ENCODE results near the gene PCBP3.

The PCBP3 gene

DNA sequence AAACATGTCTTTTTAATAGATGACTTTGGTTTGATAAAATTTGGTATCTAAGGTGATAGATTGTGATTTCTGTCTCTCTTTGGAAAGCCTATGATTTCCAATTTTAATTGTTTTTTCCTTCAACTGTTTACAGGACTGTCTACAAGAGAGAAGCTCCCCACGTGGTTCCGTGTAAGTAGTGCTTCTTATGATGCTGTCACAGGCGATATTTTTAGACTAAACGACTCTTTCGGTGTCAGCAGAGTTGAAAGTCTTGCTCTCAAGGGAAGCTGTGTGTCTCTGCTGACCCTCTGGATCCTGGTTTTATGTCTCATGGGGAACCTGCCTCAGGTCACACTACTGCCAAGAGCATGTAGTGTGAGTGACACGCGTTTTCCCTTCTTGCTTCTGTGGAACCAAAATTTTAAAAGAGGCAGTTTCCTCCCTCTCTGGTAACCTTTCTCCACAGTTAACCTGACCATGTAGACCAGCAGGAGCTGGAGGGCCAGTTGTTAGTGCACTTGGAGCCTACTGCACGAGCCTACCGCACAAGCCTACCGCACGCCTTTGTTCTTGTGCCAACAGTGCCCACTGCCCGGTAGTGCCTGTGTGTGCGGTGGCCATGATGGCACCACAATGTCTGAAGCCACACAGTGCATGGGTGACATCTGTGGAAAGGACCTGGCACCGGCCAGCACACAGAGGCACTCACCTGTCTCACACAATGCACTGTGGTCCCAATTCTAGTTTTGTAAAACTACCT, 91.9 kb downstream of the PCBP3 start:
- DNase-seq, result no peak

DNA sequence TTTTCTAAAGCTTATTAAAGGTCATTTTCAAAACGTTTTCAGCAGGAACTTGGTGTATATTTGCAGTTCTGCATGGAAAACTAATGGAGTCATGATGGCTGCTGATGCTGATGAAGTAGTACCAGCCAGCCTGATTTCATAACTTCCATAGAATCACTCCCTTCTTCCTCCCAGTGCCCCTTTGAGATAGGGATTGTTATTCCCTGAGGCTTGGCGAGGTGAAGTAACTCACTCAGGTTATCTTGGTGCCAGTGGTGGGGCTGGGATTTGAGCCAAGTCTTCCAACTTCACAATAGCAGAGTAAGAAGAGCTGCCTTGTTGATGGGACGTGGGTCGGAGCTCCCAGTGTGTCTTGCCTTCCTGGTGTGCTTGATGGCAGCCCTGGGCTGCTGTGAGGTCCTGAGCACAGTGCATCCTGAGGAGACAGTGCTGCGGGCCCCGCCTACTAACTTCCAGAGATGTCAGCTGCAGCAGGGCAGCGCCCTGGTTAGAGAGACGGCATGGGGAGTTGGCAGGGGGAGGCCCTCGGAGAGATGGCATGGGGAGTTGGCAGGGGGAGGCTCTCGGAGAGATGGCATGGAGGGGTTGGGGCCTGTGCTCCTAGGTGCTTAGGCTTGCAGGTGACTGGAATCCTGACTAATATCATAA, 92.6 kb downstream of the PCBP3 start:
- DNase-seq, result no peak

GRCh38 chr21:45736690-45737484, 93.4 kb downstream of the PCBP3 start:
- DNase-seq, result no peak

- no peak for DNase-seq
Observed at GRCh38 chr21:45737485-45738166, 94.1 kb downstream of the PCBP3 start.

DNA sequence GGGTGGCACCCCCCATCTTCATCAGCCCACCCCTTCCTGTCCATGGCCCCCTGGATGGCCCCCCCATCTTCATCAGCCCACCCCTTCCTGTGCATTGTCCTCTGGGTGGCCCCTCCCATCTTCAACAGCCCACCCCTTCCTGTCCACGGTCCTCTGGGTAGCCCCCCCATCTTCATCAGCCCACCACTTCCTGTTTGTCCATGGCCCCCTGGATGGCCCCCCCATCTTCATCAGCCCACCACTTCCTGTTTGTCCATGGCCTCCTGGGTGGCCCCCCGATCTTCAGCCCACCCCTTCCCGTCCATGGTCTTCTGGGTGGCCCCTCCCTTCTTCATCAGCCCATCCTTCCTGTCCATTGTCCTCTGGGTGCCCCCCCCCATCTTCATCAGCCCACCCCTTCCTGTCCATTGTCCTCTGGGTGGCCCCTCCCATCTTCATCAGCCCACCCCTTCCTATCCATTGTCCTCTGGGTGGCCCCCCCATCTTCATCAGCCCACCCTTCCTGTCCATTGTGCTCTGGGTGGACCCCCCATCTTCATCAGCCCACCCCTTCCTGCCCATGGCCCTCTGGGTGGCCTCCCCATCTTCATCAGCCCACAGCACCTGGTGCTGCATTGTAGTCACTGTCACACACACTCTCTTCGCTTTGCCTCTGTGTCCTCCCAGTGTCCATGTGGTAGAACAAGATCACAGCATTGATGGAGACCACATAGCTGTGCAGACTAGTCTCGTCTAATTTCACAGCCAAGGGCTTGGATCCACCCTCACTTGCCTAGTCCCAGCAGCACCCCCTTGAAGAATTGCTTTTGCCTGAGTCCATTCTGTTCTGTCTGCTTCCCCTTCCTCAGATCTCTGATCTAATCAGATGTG, 95.9 kb downstream of the PCBP3 start:
- no peak for DNase-seq

- no peak for DNase-seq
Observed at GRCh38 chr21:45740088-45740440, 96.5 kb downstream of the PCBP3 start.

- DNase-seq, result no peak
Observed at GRCh38 chr21:45740491-45741357, 97.2 kb downstream of the PCBP3 start.

- no peak for DNase-seq
Observed at GRCh38 chr21:45741691-45742090, 98.2 kb downstream of the PCBP3 start.

DNA sequence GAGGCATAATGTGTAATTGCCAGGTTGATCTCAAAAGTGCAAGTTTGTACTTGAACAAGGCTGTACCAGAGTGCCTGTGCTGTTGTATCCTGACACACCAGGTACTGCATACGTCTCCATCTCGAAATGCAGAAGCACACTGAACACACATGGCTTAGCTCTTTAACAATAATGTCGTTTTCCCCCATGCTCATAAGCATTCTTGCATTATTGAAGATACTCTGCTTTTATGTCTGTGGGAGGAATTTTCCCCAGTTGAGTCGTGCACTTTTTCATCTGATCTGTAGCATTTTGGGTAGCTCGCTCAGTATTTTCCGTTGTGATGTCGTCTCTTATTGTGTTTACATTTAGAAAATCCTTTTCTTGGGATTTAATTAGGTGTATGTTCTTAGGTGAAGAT, 98.7 kb downstream of the PCBP3 start:
- no peak for DNase-seq

DNA sequence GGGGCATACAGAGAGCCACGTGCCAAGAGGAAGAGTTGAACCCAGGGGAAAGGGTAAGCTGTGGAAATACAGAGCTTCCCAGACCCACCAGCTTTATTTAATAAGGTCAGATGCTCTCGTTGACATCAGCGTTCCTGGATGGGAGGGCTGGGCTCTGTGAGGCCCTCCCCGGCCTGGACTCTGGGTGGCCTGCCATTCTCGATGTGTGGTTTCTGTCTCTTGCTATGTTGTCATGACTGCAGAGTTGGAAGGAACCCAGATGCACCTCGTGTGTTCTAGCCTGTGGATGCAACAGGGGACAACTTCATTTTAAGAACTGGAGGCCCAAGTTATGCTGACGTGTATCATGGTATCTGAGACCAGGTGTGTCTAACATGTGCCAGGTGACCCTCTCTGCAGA, 101.7 kb downstream of the PCBP3 start:
- DNase-seq, result no peak

- no peak for DNase-seq
Observed at GRCh38 chr21:45747233-45747766, 103.8 kb downstream of the PCBP3 start.

- no peak for DNase-seq
Observed at GRCh38 chr21:45747802-45748445, 104.4 kb downstream of the PCBP3 start.

DNA sequence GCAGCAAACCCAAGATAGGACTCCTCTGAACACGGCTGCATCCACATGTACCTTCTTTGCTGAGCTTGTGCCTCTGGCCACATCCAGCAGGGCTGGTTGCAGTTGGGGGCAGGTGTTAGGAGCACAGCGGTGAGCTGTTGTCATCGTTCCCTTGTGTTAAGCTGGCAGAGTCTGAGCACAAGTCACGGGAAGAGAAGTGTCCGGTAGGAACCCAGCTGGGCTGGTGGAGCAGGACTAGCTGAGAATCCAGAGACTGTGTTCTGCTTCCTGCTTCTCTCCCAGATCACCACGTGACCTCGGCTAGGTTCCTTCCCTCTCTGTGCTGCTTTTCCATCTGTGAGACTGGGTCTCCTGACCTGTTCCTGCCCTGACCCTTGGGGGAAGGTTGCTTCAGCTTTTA, 105.1 kb downstream of the PCBP3 start:
- no peak for DNase-seq

DNA sequence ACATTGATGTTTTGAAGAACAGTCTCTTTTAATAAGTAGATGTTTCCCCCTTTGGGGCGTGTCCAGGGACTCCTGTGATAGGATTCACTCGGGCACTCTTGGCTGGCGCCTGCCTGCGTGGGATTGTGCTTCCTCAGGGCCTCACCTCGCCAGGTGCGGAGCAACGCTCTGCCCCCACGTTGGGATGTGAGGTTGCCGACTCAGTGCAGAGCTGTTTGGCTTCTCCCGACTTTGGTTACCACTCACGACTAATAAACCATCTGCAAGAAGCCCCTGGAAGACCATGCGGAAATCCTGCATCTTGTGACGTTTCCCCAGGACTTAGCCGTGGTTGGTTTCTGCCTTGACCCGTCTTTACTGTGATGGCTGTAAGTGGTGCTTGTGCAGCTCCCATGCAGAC, 106.4 kb downstream of the PCBP3 start:
- DNase-seq, result no peak

DNA sequence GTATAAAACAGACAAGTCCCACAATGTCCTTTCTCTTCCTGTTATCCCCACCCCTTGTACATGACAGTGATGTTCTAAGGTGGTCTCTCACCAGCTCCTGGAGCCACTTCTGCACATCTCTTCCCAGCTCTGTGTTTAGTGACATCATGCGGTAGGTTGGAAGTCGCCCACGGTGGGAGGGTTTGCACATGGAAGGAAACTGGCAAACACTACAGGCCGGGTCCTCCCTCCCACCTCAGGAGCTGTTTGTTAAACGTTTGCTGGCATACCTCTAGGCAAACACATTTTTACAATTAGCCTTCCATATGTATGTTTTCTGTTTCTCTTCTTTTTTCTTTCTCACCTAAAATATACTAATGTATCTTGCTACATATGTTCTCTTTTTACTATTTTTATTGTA, 107.4 kb downstream of the PCBP3 start:
- DNase-seq, result no peak

GRCh38 chr21:45753445-45753844, 109.9 kb downstream of the PCBP3 start:
- no peak for DNase-seq

DNA sequence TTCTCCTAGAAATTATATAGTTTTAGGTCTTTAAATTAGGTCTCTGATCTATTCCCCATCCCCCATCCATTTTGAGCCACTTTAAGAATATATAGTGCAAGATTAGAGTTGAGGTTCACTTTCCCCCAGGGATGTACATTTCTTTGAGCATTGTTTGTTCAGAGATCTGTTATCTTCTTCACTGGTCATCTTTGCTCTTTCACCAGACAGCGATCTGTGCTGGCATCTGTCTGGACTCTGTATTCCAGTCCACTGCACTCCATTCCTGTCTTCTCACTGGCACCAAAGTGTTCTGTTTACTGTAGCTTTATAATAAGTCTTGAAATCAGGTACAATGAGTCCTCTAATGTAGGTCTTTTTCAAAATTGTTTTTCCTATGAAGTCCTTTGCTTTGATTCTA, 112.5 kb downstream of the PCBP3 start:
- DNase-seq, result no peak

- no peak for DNase-seq
Observed at GRCh38 chr21:45756669-45757068, 113.1 kb downstream of the PCBP3 start.

DNA sequence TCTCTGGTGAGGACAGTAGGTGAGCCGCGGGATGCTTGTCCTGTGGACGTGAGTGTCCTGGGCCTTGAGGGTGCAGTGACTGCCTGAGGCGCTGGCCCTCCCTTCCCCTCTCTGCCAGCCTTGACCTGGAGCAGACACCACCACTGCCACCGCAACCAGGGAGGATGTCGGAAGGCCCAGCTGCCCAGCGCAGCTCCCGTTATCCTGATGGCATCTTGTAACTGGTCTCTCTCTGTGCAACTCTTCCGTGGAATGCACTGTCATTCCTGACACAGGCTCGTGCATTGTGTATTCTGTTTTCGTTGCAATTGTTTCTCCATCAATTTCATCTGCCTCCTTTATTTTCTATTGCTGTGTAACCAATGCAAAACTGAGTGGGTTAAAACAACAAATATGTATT, 118.2 kb downstream of the PCBP3 start:
- no peak for DNase-seq

GRCh38 chr21:45763074-45763473, 119.5 kb downstream of the PCBP3 start:
- DNase-seq, result no peak

GRCh38 chr21:45763506-45763905, 120.0 kb downstream of the PCBP3 start:
- DNase-seq, result no peak

Measured in CD4-positive, alpha-beta T cell treated with Interleukin-21 for 1 hour (primary cell).